ENCODE measurements around the gene MPDU1. TPM values are rescaled to one million over a fixed set of nuclear protein-coding genes. Genes with fewer than 3 reads are reported as not detected.

The MPDU1 gene
- total and polyA plus RNA-seq, 4 donors, result 55.3 to 136 (median 91.2) TPM

- no peak for TF ChIP-seq YY1 (IDR thresholded peaks at IDR 0.05)
- TF ChIP-seq JUND (IDR thresholded peaks at IDR 0.05), result no peak
These were observed 28.1 kb downstream of the MPDU1 start (continued) for GRCh38 chr17:7611635-7612293.

GRCh38 chr17:7612294-7612640 lies 28.6 kb downstream of the MPDU1 start:
- H3K9me3 ChIP-seq (ENCODE audit: control insufficient read depth in 4 of 4, low read length in 3 of 4), result no peaks in the 10 kb centered on the region
- H3K27ac ChIP-seq (ENCODE audit: low read depth in 1 of 2, low read length in 2 of 2), result peak overlapping the region in 1 of 2 donors; percentile 22
- TF ChIP-seq REST (IDR thresholded peaks at IDR 0.05), result no peak
- no peak for TF ChIP-seq FOXA1 (IDR thresholded peaks at IDR 0.05)
- no peak for TF ChIP-seq TAF1 (conservative IDR thresholded peaks at IDR 0.05)
- no peak for TF ChIP-seq ZBTB33 (IDR thresholded peaks at IDR 0.05)
- no peak for TF ChIP-seq MAX (IDR thresholded peaks at IDR 0.05)
- TF ChIP-seq GABPA (IDR thresholded peaks at IDR 0.05 in 1 of 2, conservative IDR thresholded peaks at IDR 0.05 in 1 of 2), result no peak
- no peak for TF ChIP-seq HNF4A (conservative IDR thresholded peaks at IDR 0.05)
- TF ChIP-seq FOXA2 (IDR thresholded peaks at IDR 0.05), result no peak
- no peak for TF ChIP-seq HNF4G (IDR thresholded peaks at IDR 0.05)
- no peak for TF ChIP-seq RAD21 (IDR thresholded peaks at IDR 0.05)
- no peak for TF ChIP-seq ATF3 (IDR thresholded peaks at IDR 0.05)
- TF ChIP-seq JUND (IDR thresholded peaks at IDR 0.05), result no peak
- TF ChIP-seq CTCF (IDR thresholded peaks at IDR 0.05; ENCODE audit: low read depth, low read length, missing input control), result no peak
- no peak for TF ChIP-seq RXRA (IDR thresholded peaks at IDR 0.05)
- TF ChIP-seq SP1 (IDR thresholded peaks at IDR 0.05), result no peak
- TF ChIP-seq YY1 (IDR thresholded peaks at IDR 0.05), result no peak
- TF ChIP-seq EGR1 (IDR thresholded peaks at IDR 0.05; ENCODE audit: low read depth in 2 of 2), result no peak
- TF ChIP-seq NR2F2 (IDR thresholded peaks at IDR 0.05), result no peak
- H3K27me3 ChIP-seq (ENCODE audit: control insufficient read depth in 4 of 4, insufficient read depth in 4 of 4, low read length in 3 of 4), result no peaks in the 10 kb centered on the region
- no peak for DNase-seq (ENCODE audit: low spot score)
- peaks cover 4 to 40% (median 29%) of the 10 kb centered on the region in 4 donors for H3K4me1 ChIP-seq (ENCODE audit: control insufficient read depth in 4 of 4, insufficient read depth in 4 of 4, low read length in 3 of 4)
- H3K4me3 ChIP-seq (ENCODE audit: low read depth in 1 of 3, low read length in 3 of 3), result peak overlapping the region in 1 of 3 donors; percentile 4
- no peak overlapping the region for H3K9ac ChIP-seq (ENCODE audit: low read depth in 1 of 2, low read length in 2 of 2)
- 93% methylated on average over 1 of the region's 1 CpG for WGBS
- H3K36me3 ChIP-seq (ENCODE audit: control insufficient read depth in 4 of 4, insufficient read depth in 3 of 4, low read depth in 1 of 4, low read length in 3 of 4), result no peaks in the 10 kb centered on the region
